K562 (cell line): Measurements from ENCODE around the gene LYPD3. TPM values are rescaled to one million over a fixed set of nuclear protein-coding genes. Genes with fewer than 3 reads are reported as not detected.

Source experiments
- ARHGAP35 ChIP-seq: fragments of 450-650 bp; IDR thresholded peaks from 2 replicates; pipeline ENCODE4 v1.6.1; 2018; ENCODE audit not compliant: partially characterized antibody
- BACH1 ChIP-seq: fragments of 200-800 bp; sonication (Bioruptor generic); IDR thresholded peaks from 2 replicates; pipeline ENCODE4 v1.6.1; 2016; ENCODE audit warnings: missing genetic modification characterization, missing compliant biosample characterization
- KLF1 ChIP-seq: fragments of 450-650 bp; IDR thresholded peaks from 2 replicates; pipeline ENCODE4 v1.6.1; 2016; ENCODE audit warnings: missing genetic modification characterization, missing compliant biosample characterization
- LEF1 ChIP-seq: fragments of 450-650 bp; IDR thresholded peaks from 2 replicates; pipeline ENCODE4 v1.6.1; 2016; ENCODE audit warnings: mild to moderate bottlenecking
- NFXL1 ChIP-seq: fragments of 450-650 bp; formaldehyde crosslinking; IDR thresholded peaks from 2 replicates; pipeline ENCODE4 v1.4.0; 2021; ENCODE audit warnings: mild to moderate bottlenecking
- PHF21A ChIP-seq: fragments of 450-650 bp; IDR thresholded peaks from 2 replicates; pipeline ENCODE4 v1.6.1; 2017; ENCODE audit warnings: low read depth, borderline replicate concordance
- ZNF24 ChIP-seq: fragments of 450-650 bp; IDR thresholded peaks from 2 replicates; pipeline ENCODE4 v1.6.1; 2016
- ZNF263 ChIP-seq: sonication (generic); formaldehyde crosslinking; IDR thresholded peaks from 2 replicates; pipeline ENCODE4 v1.8.0; 2022; ENCODE audit warnings: mild to moderate bottlenecking, missing genetic modification reagents, borderline replicate concordance
- ZNF589 ChIP-seq: fragments of 200-800 bp; sonication (Bioruptor generic); IDR thresholded peaks from 2 replicates; pipeline ENCODE4 v1.6.1; 2016; ENCODE audit warnings: low read depth, missing genetic modification characterization, missing compliant biosample characterization
- polyA plus RNA-seq, 8 experiments: library from polyadenylated mRNA; depleted of rRNA in 4 of 8; stranded (reverse) in 5 of 8; unstranded in 3 of 8; fragments of >200 nt; fragmentation: Nextera tagmentation in 2 of 8; fragmentation: Illumina TruSeq in 1 of 8; extraction: Ambion mirVana in 2 of 8; extraction: Trizol in 1 of 8; gene quantifications; 2 replicates each; pipeline versions ENCODE4 v1.2.1 to v1.2.3, GENCODE V29; 2011 to 2014; ENCODE audit warnings: inconsistent platforms in 1 of 8, missing spikeins in 1 of 8
- total RNA-seq, 7 experiments: library from RNA; depleted of rRNA in 6 of 7; stranded (reverse); fragments of >200 nt in 6 of 7; fragmentation: Illumina TruSeq in 2 of 7; extraction: Trizol in 2 of 7; gene quantifications; 2 replicates each; pipeline versions ENCODE4 v1.2.1 to v1.2.3, GENCODE V29; 2011 to 2021; ENCODE audit warnings: low replicate concordance in 1 of 7
- TF ChIP-seq, protein P1 (sequence below), 2 experiments: fragments of 150-350 bp in 1 of 2; IDR thresholded peaks; 2 replicates each; pipeline ENCODE4 v1.6.1; 2012 to 2016; ENCODE audit warnings: low read depth in 2 of 2, low read length in 2 of 2, mild to moderate bottlenecking in 1 of 2, moderate library complexity in 1 of 2
- TF ChIP-seq, protein P2 (sequence below): fragments of 250-450 bp; sonication (Bioruptor Pico); IDR thresholded peaks from 2 replicates; pipeline ENCODE4 v1.5.0; 2021; ENCODE audit warnings: mild to moderate bottlenecking, borderline replicate concordance
- TF ChIP-seq, protein P3 (sequence below): fragments of 250-450 bp; sonication (Bioruptor Pico); IDR thresholded peaks from 2 replicates; pipeline ENCODE4 v1.4.0; 2020; ENCODE audit warnings: mild to moderate bottlenecking, moderate library complexity, borderline replicate concordance
- TF ChIP-seq, protein P4 (sequence below): fragments of 450-650 bp; IDR thresholded peaks from 2 replicates; pipeline ENCODE4 v1.6.1; 2018; ENCODE audit not compliant: partially characterized antibody

The LYPD3 gene
- total and polyA plus RNA-seq, 9 of the 15 experiments (the other 6 are each of a cell fraction or from before 2014, with no cell fraction given) = 0.04 to 0.33 (median 0.20) TPM; not detected in 1

DNA sequence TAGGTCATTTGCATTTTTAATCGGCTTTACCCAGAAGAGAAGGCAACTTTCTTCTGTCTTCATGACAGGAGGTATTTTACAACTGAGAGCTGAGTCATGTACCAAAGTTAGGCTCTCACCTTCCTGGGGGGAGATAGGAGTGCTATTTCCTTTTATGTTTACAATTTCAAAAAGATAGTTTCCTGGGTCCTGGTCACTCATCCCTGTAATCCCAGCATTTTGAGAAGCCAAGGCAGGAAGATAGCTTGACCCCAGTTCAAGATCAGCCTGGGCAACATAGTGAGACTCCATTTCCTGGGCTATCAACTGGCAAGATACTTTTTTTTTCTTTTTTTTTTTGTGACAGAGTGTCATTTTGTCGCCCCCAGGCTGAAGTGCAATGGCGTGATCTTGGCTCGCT, 7.6 kb downstream of the LYPD3 start (continued):
- TF ChIP-seq ZNF263 = no peak
- TF ChIP-seq ZNF24 = no peak
- no peak for TF ChIP-seq NFXL1
- no peak for TF ChIP-seq KLF1 (tag)
- TF ChIP-seq, protein P1, sequence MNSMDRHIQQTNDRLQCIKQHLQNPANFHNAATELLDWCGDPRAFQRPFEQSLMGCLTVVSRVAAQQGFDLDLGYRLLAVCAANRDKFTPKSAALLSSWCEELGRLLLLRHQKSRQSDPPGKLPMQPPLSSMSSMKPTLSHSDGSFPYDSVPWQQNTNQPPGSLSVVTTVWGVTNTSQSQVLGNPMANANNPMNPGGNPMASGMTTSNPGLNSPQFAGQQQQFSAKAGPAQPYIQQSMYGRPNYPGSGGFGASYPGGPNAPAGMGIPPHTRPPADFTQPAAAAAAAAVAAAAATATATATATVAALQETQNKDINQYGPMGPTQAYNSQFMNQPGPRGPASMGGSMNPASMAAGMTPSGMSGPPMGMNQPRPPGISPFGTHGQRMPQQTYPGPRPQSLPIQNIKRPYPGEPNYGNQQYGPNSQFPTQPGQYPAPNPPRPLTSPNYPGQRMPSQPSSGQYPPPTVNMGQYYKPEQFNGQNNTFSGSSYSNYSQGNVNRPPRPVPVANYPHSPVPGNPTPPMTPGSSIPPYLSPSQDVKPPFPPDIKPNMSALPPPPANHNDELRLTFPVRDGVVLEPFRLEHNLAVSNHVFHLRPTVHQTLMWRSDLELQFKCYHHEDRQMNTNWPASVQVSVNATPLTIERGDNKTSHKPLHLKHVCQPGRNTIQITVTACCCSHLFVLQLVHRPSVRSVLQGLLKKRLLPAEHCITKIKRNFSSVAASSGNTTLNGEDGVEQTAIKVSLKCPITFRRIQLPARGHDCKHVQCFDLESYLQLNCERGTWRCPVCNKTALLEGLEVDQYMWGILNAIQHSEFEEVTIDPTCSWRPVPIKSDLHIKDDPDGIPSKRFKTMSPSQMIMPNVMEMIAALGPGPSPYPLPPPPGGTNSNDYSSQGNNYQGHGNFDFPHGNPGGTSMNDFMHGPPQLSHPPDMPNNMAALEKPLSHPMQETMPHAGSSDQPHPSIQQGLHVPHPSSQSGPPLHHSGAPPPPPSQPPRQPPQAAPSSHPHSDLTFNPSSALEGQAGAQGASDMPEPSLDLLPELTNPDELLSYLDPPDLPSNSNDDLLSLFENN (IDR thresholded peaks at IDR 0.05; ENCODE audit: low read depth in 2 of 2, low read length in 2 of 2) = no peak
- TF ChIP-seq ARHGAP35 = no peak
- TF ChIP-seq, protein P2, sequence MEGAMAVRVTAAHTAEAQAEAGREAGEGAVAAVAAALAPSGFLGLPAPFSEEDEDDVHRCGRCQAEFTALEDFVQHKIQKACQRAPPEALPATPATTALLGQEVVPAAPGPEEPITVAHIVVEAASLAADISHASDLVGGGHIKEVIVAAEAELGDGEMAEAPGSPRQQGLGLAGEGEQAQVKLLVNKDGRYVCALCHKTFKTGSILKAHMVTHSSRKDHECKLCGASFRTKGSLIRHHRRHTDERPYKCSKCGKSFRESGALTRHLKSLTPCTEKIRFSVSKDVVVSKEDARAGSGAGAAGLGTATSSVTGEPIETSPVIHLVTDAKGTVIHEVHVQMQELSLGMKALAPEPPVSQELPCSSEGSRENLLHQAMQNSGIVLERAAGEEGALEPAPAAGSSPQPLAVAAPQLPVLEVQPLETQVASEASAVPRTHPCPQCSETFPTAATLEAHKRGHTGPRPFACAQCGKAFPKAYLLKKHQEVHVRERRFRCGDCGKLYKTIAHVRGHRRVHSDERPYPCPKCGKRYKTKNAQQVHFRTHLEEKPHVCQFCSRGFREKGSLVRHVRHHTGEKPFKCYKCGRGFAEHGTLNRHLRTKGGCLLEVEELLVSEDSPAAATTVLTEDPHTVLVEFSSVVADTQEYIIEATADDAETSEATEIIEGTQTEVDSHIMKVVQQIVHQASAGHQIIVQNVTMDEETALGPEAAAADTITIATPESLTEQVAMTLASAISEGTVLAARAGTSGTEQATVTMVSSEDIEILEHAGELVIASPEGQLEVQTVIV (CRISPR knock-in tag) = no peak
- TF ChIP-seq, protein P3, sequence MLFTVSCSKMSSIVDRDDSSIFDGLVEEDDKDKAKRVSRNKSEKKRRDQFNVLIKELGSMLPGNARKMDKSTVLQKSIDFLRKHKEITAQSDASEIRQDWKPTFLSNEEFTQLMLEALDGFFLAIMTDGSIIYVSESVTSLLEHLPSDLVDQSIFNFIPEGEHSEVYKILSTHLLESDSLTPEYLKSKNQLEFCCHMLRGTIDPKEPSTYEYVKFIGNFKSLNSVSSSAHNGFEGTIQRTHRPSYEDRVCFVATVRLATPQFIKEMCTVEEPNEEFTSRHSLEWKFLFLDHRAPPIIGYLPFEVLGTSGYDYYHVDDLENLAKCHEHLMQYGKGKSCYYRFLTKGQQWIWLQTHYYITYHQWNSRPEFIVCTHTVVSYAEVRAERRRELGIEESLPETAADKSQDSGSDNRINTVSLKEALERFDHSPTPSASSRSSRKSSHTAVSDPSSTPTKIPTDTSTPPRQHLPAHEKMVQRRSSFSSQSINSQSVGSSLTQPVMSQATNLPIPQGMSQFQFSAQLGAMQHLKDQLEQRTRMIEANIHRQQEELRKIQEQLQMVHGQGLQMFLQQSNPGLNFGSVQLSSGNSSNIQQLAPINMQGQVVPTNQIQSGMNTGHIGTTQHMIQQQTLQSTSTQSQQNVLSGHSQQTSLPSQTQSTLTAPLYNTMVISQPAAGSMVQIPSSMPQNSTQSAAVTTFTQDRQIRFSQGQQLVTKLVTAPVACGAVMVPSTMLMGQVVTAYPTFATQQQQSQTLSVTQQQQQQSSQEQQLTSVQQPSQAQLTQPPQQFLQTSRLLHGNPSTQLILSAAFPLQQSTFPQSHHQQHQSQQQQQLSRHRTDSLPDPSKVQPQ (CRISPR knock-in tag) = no peak
- no peak for TF ChIP-seq PHF21A
- TF ChIP-seq, protein P4, sequence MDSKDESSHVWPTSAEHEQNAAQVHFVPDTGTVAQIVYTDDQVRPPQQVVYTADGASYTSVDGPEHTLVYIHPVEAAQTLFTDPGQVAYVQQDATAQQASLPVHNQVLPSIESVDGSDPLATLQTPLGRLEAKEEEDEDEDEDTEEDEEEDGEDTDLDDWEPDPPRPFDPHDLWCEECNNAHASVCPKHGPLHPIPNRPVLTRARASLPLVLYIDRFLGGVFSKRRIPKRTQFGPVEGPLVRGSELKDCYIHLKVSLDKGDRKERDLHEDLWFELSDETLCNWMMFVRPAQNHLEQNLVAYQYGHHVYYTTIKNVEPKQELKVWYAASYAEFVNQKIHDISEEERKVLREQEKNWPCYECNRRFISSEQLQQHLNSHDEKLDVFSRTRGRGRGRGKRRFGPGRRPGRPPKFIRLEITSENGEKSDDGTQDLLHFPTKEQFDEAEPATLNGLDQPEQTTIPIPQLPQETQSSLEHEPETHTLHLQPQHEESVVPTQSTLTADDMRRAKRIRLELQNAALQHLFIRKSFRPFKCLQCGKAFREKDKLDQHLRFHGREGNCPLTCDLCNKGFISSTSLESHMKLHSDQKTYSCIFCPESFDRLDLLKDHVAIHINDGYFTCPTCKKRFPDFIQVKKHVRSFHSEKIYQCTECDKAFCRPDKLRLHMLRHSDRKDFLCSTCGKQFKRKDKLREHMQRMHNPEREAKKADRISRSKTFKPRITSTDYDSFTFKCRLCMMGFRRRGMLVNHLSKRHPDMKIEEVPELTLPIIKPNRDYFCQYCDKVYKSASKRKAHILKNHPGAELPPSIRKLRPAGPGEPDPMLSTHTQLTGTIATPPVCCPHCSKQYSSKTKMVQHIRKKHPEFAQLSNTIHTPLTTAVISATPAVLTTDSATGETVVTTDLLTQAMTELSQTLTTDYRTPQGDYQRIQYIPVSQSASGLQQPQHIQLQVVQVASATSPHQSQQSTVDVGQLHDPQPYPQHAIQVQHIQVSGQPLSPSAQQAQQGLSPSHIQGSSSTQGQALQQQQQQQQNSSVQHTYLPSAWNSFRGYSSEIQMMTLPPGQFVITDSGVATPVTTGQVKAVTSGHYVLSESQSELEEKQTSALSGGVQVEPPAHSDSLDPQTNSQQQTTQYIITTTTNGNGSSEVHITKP = peak; percentile 82
- TF ChIP-seq ZNF589 (CRISPR knock-in tag) = no peak
- TF ChIP-seq LEF1 = no peak; the same call in 1 of the 2 replicates
- TF ChIP-seq BACH1 = no peak
